Measurements from ENCODE around the gene NPM3. TPM values are rescaled to one million over a fixed set of nuclear protein-coding genes. Genes with fewer than 3 reads are reported as not detected.

The NPM3 gene
- total and polyA plus RNA-seq, 4 donors, result 3.4 to 24.9 (median 12.4) TPM

GRCh38 chr10:101752241-101752640, 31.0 kb downstream of the NPM3 start:
- H3K9ac ChIP-seq (ENCODE audit: low read depth in 1 of 2, low read length in 2 of 2), result no peak overlapping the region
- H3K27ac ChIP-seq (ENCODE audit: low read depth in 1 of 2, low read length in 2 of 2), result no peak overlapping the region
- 82% methylated on average over 3 of the region's 3 CpGs for WGBS
- H3K4me3 ChIP-seq (ENCODE audit: low read depth in 1 of 3, low read length in 3 of 3), result no peak overlapping the region
- no peak for TF ChIP-seq NR2F2 (IDR thresholded peaks at IDR 0.05)
- H3K9me3 ChIP-seq (ENCODE audit: control insufficient read depth in 4 of 4, low read length in 3 of 4), result no peaks in the 10 kb centered on the region
- DNase-seq (ENCODE audit: low spot score), result no peak
- H3K36me3 ChIP-seq (ENCODE audit: control insufficient read depth in 4 of 4, insufficient read depth in 3 of 4, low read depth in 1 of 4, low read length in 3 of 4), result no peaks in the 10 kb centered on the region
- no peaks in the 10 kb centered on the region for H3K27me3 ChIP-seq (ENCODE audit: control insufficient read depth in 4 of 4, insufficient read depth in 4 of 4, low read length in 3 of 4)
- no peaks in the 10 kb centered on the region for H3K4me1 ChIP-seq (ENCODE audit: control insufficient read depth in 4 of 4, insufficient read depth in 4 of 4, low read length in 3 of 4)

- TF ChIP-seq, protein P1, sequence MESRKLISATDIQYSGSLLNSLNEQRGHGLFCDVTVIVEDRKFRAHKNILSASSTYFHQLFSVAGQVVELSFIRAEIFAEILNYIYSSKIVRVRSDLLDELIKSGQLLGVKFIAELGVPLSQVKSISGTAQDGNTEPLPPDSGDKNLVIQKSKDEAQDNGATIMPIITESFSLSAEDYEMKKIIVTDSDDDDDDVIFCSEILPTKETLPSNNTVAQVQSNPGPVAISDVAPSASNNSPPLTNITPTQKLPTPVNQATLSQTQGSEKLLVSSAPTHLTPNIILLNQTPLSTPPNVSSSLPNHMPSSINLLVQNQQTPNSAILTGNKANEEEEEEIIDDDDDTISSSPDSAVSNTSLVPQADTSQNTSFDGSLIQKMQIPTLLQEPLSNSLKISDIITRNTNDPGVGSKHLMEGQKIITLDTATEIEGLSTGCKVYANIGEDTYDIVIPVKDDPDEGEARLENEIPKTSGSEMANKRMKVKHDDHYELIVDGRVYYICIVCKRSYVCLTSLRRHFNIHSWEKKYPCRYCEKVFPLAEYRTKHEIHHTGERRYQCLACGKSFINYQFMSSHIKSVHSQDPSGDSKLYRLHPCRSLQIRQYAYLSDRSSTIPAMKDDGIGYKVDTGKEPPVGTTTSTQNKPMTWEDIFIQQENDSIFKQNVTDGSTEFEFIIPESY (IDR thresholded peaks at IDR 0.05), result no peak
- TF ChIP-seq YY1 (IDR thresholded peaks at IDR 0.05), result no peak
- TF ChIP-seq JUND (IDR thresholded peaks at IDR 0.05), result no peak
- no peak for TF ChIP-seq HNF4A (conservative IDR thresholded peaks at IDR 0.05)
- no peak for TF ChIP-seq GABPA (IDR thresholded peaks at IDR 0.05 in 1 of 2, conservative IDR thresholded peaks at IDR 0.05 in 1 of 2)
- TF ChIP-seq FOXA1 (IDR thresholded peaks at IDR 0.05), result no peak
- TF ChIP-seq, protein P2, sequence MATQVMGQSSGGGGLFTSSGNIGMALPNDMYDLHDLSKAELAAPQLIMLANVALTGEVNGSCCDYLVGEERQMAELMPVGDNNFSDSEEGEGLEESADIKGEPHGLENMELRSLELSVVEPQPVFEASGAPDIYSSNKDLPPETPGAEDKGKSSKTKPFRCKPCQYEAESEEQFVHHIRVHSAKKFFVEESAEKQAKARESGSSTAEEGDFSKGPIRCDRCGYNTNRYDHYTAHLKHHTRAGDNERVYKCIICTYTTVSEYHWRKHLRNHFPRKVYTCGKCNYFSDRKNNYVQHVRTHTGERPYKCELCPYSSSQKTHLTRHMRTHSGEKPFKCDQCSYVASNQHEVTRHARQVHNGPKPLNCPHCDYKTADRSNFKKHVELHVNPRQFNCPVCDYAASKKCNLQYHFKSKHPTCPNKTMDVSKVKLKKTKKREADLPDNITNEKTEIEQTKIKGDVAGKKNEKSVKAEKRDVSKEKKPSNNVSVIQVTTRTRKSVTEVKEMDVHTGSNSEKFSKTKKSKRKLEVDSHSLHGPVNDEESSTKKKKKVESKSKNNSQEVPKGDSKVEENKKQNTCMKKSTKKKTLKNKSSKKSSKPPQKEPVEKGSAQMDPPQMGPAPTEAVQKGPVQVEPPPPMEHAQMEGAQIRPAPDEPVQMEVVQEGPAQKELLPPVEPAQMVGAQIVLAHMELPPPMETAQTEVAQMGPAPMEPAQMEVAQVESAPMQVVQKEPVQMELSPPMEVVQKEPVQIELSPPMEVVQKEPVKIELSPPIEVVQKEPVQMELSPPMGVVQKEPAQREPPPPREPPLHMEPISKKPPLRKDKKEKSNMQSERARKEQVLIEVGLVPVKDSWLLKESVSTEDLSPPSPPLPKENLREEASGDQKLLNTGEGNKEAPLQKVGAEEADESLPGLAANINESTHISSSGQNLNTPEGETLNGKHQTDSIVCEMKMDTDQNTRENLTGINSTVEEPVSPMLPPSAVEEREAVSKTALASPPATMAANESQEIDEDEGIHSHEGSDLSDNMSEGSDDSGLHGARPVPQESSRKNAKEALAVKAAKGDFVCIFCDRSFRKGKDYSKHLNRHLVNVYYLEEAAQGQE (IDR thresholded peaks at IDR 0.05), result no peak
- no peak for TF ChIP-seq RXRA (IDR thresholded peaks at IDR 0.05)
- TF ChIP-seq FOXA2 (IDR thresholded peaks at IDR 0.05), result no peak
- TF ChIP-seq HNF4G (IDR thresholded peaks at IDR 0.05), result no peak
- no peak for TF ChIP-seq ATF3 (IDR thresholded peaks at IDR 0.05)
- no peak for TF ChIP-seq MAX (IDR thresholded peaks at IDR 0.05)
- TF ChIP-seq SP1 (IDR thresholded peaks at IDR 0.05), result no peak
- TF ChIP-seq CTCF (IDR thresholded peaks at IDR 0.05; ENCODE audit: low read depth, low read length, missing input control), result no peak
- no peak for TF ChIP-seq EGR1 (IDR thresholded peaks at IDR 0.05; ENCODE audit: low read depth in 2 of 2)
- no peak for TF ChIP-seq TAF1 (conservative IDR thresholded peaks at IDR 0.05)
- TF ChIP-seq NR2F2 (IDR thresholded peaks at IDR 0.05), result no peak
- TF ChIP-seq RAD21 (IDR thresholded peaks at IDR 0.05), result no peak
- no peaks in the 10 kb centered on the region for H3K9me3 ChIP-seq (ENCODE audit: control insufficient read depth in 4 of 4, low read length in 3 of 4)
- H3K27ac ChIP-seq (ENCODE audit: low read depth in 1 of 2, low read length in 2 of 2), result no peak overlapping the region
- 91% methylated on average over 19 of the region's 19 CpGs for WGBS
- no peak overlapping the region for H3K4me3 ChIP-seq (ENCODE audit: low read depth in 1 of 3, low read length in 3 of 3)
- DNase-seq (ENCODE audit: low spot score), result no peak
- no peaks in the 10 kb centered on the region for H3K27me3 ChIP-seq (ENCODE audit: control insufficient read depth in 4 of 4, insufficient read depth in 4 of 4, low read length in 3 of 4)
- H3K9ac ChIP-seq (ENCODE audit: low read depth in 1 of 2, low read length in 2 of 2), result no peak overlapping the region
- no peaks in the 10 kb centered on the region for H3K4me1 ChIP-seq (ENCODE audit: control insufficient read depth in 4 of 4, insufficient read depth in 4 of 4, low read length in 3 of 4)
- no peaks in the 10 kb centered on the region for H3K36me3 ChIP-seq (ENCODE audit: control insufficient read depth in 4 of 4, insufficient read depth in 3 of 4, low read depth in 1 of 4, low read length in 3 of 4)
These were observed 33.9 kb downstream of the NPM3 start for GRCh38 chr10:101749047-101750016.
